H1 (cell line): Measurements from ENCODE around the gene SMCO1. TPM values are rescaled to one million over a fixed set of nuclear protein-coding genes. Genes with fewer than 3 reads are reported as not detected.

ENCODE experiments used
- EP300 ChIP-seq, 2 experiments: IDR thresholded peaks; 1 replicate in 1 of 2; 2 replicates in 1 of 2; pipeline ENCODE4 v1.6.1; 2011 to 2012; ENCODE audit warnings: low read depth in 2 of 2, low read length in 2 of 2, mild to moderate bottlenecking in 2 of 2, borderline replicate concordance in 1 of 2, inconsistent platforms in 1 of 2, moderate library complexity in 1 of 2
- polyA plus RNA-seq, 7 experiments: library from polyadenylated mRNA; depleted of rRNA in 3 of 7; stranded (reverse) in 5 of 7; unstranded in 2 of 7; fragments of >200 nt in 5 of 7; fragments of 200-250 nt in 2 of 7; gene quantifications; 1 replicate in 5 of 7; 2 replicates in 1 of 7; 4 replicates in 1 of 7; pipeline versions ENCODE4 v1.2.1 to v1.2.3, GENCODE V29; 2011 to 2013; ENCODE audit warnings: missing spikeins in 2 of 7, mixed read lengths in 2 of 7
- total RNA-seq: library from RNA; stranded (reverse); fragmentation: NEBNext Ultra II Directional; extraction: Animal tissue kit (Norgen Biotek cat#: 25700); gene quantifications from 2 replicates; pipeline ENCODE4 v1.2.1, GENCODE V29; 2021

The SMCO1 gene
- total and polyA plus RNA-seq, 2 of the 8 experiments (the other 6 are each of a cell fraction or from before 2014, with no cell fraction given), result 0.03 TPM; not detected in 1

DNA sequence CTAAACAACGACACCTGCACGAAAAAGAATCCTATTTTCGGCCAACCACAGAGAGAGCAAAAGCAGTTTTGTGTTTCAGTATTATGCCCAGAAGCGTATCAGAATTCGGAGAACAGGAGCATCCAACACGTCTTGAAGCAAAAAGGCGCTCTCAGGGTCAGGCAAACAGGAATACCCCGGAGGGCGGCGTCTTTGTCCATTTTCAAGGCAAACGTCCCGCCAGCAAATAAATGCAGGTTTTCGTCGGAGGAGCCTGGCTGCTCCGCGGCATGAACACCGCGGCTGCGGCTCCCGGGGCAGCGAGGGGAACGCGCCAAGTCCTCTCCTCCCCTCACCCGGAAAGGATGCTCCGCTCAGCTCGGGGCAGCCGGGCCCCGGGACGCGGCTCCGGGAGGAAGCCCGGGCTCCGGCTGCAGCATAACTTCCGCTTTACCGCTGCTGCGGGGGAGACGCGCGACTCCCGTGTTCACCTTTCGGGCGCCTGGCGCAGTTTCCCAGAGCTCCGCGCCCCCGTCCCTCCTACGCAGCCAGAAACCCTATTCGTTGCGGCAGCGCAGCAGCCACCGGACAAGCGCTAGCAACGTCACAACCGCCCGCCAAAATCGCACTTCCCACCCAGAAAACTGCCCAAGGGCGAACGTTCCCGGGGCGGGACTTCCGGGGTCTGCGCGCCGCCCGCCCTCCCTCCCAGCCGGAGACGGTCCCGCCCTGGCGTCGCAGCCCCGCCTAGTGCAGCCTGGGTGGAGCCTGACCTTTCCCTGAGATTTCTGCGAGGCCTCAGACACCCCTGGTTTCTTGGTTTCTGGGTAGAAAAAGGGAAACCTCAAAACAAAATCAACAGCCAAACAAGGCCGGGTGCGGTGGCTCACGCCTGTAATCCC, 11.7 kb downstream of the SMCO1 start, which contains the start of gene RNF168 (continued):
- peak in 1 of 2 experiments; percentile 27; a peak in 1 of 3 replicates for TF ChIP-seq EP300 (IDR thresholded peaks at IDR 0.05; ENCODE audit: borderline replicate concordance in 1 of 2, low read depth in 2 of 2, low read length in 2 of 2)
- TF ChIP-seq, all 59 proteins: peak for 17
